GM18508 (cell line): ENCODE results near the gene NEUROD4.

Source experiments
- ATAC-seq: cut with Tn5 transposase; IDR thresholded peaks from one replicate; pipeline ENCODE4 v1.9.1; 2021; ENCODE audit warnings: moderate number of reproducible peaks; ENCODE audit not compliant: insufficient read depth, unreplicated experiment

NEUROD4 gene

GRCh38 chr12:55058082-55058481, 38.3 kb downstream of the NEUROD4 start:
- ATAC-seq: no peak

GRCh38 chr12:55058776-55059175, 39.0 kb downstream of the NEUROD4 start:
- ATAC-seq: no peak

DNA sequence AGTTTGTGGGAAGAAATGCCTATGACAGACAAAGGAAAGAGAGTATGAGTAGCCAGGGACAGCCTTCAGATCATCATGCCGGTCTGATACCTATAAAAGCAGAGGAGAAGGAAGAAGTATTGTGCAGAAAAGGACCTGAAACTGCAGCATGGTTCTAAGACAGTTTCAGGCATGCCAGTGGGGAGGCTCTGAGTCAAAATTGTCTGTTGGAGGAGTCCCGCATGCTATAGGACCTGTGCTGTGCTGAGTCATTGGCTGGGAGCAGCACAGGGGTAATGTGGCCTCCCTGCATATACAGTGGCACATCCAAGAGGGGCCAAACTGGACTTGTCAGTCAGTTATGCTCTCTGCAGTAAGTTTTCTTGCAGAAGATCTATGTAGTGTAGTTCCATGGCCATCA, 40.7 kb downstream of the NEUROD4 start:
- peak; percentile 98 for ATAC-seq

GRCh38 chr12:55061024-55061423, 41.2 kb downstream of the NEUROD4 start:
- ATAC-seq: no peak

DNA sequence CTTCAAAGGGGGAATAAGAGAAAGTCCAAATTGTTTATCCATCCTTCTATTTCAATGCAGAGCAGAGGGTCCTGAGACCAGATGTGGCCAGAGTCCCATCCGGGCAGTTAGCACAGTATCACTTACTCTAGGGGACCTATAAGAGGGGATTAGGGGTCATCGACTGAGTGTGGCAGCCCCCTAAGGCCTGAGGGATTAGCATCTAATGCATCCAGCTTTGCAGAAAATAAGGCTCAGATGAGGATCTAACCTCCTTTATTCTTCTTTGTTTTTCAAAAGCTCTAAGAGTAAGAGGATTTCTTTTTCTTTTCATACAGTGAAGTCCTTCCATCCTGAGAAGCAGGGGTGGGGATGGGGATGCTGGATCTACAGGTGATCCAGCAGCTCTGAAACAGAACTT, 43.5 kb downstream of the NEUROD4 start:
- ATAC-seq: no peak

DNA sequence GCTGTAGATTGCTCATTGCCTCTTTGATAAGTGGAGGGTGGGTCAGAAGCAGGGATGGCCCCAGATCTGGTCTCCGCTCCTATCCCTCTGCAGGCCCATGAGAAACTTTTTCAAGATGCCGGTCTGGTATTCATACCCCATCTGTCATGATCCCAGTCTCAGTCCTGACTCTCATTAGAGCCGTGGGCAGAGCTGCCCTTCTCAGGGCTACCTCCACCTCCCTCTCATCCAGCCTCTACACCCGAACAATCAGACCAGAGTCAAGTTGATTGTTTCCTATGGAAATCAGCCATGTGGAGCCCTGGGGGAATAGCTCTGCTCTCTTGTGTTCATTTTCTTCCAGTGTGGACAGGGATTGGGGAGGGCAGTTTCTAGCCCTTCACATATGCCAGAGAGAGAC, 45.8 kb downstream of the NEUROD4 start:
- ATAC-seq: no peak

- no peak for ATAC-seq
Observed at GRCh38 chr12:55067701-55068100, 47.9 kb downstream of the NEUROD4 start.

DNA sequence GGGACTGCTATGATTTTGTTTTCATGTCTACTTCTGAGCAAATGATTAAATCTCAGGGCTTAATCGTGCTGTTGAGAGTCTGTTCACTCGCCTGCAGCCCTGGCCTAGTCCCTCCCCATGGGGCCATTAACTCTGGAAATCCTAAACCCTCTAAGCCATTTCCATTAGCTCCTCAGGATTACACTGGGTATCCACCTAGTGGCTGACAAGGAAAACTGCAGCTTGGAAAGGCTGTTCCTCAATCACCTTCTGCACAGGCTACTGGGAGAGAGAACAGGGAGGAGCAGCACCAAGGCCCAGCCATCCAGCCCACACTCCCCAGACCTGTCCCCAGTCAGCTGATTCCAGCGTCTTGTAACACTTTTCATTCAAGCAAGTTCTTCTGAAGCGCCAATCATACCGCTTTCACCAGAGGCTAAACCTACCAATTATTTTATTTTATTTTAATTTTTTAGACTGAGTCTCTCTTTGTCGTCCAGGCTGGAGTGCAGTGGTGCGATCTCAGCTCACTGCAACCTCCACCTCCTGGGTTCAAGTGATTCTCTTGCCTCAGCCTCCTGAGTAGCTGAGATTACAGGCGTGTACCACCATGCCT, 48.7 kb downstream of the NEUROD4 start:
- peak; percentile 48 for ATAC-seq

GRCh38 chr12:55072083-55072482, 52.3 kb downstream of the NEUROD4 start:
- ATAC-seq: no peak

GRCh38 chr12:55073043-55074022, 53.6 kb downstream of the NEUROD4 start:
- peak; percentile 55 for ATAC-seq

DNA sequence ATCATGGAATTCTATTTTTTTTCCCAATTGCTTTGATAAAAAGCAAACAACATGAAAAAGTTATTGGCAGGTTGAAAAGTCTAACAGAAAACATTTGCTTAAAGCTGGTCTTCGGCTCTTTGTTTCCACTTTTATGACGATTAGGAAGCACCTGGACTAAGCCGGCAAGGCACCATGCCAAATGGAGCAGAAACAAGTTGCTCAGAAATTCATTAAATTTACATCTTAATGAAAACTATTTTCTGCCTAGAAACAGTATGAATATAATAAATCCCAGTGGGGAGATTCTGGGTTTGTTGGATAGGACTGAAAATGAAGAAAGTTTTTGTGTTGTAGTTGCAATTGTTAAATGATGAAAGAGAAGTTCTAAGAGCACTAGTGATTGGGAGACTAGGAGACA, 55.0 kb downstream of the NEUROD4 start:
- no peak for ATAC-seq
